Measurements from ENCODE around the gene HIVEP3.

- no peak for TF ChIP-seq CTCF (IDR thresholded peaks at IDR 0.05; ENCODE audit: low read depth, low read length)
- no peak for TF ChIP-seq POLR2A (IDR thresholded peaks at IDR 0.05; ENCODE audit: extremely low read depth, insufficient read length)
- TF ChIP-seq, protein P1, sequence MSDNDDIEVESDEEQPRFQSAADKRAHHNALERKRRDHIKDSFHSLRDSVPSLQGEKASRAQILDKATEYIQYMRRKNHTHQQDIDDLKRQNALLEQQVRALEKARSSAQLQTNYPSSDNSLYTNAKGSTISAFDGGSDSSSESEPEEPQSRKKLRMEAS (IDR thresholded peaks at IDR 0.05; ENCODE audit: low read depth, low read length) = no peak
- no peak for TF ChIP-seq MYC (IDR thresholded peaks at IDR 0.05; ENCODE audit: low read depth, low read length)
These were observed 452.6 kb downstream of the HIVEP3 start for GRCh38 chr1:41466146-41466545.
